NCI-H2107 (cell line): Measurements from ENCODE around the gene POLE3.
A peak's percentile ranks its signal among the peaks of the same experiment; 100 is the strongest.
"Not testable (repeated sequence)": the region's sequence is repeated elsewhere in the genome, so short reads cannot be mapped to it uniquely, and the experiment has no call there.

ENCODE experiments used
- DNase-seq: peaks from one replicate; lab custom pipeline; 2025; lab: John Stamatoyannopoulos, UW

POLE3 gene

DNA sequence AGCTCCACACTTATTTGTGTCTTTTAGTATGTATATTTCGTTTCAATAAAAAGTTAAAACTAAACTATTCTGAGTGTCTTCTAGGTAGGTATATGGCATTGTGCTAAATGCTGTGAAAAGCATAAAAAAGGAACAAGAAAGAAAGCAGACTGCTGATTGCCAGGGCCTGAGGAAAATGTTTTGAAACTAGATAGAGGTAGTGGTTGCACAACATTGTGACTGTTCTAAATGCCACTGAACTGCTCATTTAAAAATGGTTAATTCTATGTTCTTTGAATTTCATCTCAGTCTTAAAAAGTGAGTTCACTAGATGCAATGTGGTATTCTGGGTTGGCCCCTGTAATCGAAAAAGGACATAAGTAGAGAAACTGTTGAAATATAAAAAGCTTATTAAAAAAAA, 6.8 kb downstream of the POLE3 start:
- no peak for DNase-seq

GRCh38 chr9:113401027-113401792, 9.3 kb downstream of the POLE3 start, which contains the start of gene ALAD:
TSS of gene ALAD (minus strand) at chr9:113401284. CDS start at chr9:113393559, 7,725 bp downstream.
- DNase-seq: peak; percentile 95

DNA sequence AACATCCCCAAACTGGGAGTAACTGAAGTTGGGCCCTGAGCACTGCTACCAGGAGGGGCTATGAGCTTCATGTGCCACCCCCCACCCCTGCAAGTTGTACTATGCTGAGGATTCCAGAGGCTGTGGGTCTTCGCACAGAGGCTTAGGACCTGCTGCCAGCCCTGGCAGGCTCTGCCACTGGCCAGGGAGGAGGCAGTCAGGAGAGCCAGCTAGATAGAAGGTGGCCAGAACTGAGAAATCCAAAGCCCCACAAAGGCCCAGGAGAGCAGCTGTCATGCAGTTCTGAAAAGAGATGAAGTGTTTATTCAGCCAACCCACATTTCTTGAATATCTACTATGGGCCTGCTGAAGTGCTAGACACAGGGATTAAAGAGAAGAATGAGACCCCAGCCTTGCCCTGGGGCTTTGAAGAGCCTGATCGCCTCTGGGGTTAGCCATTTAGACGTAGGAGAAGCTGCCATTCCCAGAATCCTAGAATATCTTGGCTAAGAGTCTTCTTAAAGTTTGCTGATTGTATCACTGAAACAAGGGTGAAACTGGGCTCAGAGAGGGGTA, 10.8 kb downstream of the POLE3 start:
- DNase-seq: no peak

DNA sequence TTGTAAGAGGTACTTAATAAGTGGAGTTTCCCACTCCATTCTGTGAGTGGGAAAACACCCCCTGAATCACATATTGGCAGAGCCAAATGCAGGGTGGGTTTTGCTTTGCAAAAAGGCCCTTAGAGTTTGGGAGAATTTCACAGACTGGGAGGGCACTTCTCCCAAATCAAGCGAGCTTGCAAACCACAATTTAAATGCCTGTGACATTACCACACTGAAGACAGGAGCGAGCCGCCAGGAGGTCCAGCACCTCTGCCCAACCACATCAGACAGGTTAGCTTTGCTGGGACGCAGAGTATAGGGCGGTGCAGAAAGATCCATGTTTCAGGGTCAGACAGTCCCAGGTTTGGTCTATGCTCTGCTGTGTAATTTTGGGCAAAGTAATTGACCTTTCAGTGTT, 11.7 kb downstream of the POLE3 start:
- no peak for DNase-seq

- DNase-seq: no peak
These were observed 13.3 kb downstream of the POLE3 start for GRCh38 chr9:113397203-113397631.

GRCh38 chr9:113395000-113395861, 15.2 kb downstream of the POLE3 start:
- no peak for DNase-seq

DNA sequence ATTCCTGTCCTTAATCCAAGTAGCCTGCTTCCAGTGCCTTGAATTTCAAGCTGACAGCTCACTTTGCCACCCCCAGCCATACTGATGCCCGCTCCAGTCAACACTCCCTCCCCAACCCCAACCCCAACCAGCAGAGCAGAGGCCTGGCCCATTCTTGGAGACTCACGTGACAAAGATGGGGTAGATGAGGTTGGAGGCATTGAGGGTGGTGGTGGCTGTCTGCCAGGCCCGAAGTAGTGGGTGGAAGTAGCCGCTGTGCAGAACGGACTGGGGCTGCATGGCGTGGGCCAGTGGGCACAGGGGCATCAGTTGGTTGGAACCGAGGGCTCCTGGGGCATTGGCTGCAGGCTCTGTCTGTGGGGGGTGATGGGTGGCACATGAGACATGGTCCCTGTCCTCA, 17.2 kb downstream of the POLE3 start:
- no peak for DNase-seq

- DNase-seq: no peak
These were observed 18.6 kb downstream of the POLE3 start for GRCh38 chr9:113391917-113392316.

- DNase-seq: no peak
These were observed 20.1 kb downstream of the POLE3 start for GRCh38 chr9:113390192-113390960.

DNA sequence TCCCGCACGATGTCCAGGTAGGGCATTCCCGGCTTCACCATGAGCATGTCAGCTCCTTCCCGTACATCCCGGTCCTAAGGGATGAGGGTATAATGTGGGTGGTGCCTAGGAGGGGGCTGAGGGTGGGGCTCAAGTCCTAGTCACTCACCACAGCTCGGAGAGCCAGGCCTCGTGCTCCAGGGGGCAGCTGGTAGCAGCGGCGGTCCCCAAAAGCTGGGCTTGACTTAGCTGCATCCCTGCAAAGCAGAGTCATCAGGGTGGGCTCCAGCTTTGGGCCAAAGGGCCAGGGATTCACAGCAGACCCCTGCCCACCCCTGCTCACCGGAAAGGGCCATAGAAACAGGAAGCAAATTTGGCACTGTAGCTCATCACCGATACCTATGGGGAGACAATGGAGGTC, 21.0 kb downstream of the POLE3 start:
- DNase-seq: no peak

DNA sequence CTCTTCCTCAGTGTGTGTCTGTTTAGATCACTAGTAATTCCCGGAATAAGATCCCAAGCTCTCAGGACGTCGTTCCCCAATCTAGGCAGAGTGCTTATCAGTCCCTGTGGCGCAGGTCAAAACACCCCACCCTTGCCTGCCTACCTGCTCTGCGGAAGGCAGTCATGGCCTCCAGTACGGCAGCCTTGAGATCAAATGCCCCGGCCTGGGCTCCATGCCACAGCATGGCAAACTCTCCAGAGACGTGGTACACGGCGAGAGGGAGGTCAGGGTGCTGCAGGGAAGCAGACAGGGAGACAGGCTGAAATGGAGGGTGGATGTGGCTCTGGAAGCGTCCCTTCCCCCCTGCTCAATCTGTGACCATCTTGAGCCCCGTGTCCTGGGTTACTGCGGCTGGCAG, 21.6 kb downstream of the POLE3 start:
- no peak for DNase-seq

DNA sequence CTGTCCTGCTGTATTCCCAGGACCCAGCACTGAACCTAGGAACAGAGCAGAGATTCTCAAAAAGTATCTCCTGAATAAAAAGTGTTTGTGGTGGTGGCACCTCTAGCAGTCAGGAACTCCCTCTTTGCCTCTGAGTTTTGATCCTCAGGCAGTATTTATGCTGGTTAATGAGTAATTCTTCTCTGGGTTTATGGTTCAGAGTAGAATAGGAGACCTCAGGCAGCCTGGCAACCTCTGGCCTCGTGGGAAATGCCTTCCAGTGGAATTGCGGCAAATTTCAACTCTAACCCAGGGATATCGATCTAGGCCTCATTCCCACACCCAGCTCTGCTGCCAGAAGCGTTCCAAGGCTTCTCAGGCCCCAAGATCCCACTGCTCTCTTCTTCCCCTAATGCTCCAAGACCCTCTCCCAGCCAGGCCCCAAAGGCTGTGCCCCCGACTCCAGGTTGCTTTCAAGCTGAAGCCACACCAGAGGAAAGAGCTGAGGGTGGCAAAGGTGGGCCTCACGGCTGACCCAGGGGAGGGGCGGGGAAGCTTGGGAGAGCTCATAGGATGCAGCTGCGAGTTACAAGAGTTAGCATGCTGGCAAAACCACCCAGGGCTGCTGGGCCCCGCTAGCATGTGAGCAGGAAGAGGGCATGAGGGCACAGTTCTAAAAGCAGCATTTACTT, 22.8 kb downstream of the POLE3 start:
- no peak for DNase-seq

DNA sequence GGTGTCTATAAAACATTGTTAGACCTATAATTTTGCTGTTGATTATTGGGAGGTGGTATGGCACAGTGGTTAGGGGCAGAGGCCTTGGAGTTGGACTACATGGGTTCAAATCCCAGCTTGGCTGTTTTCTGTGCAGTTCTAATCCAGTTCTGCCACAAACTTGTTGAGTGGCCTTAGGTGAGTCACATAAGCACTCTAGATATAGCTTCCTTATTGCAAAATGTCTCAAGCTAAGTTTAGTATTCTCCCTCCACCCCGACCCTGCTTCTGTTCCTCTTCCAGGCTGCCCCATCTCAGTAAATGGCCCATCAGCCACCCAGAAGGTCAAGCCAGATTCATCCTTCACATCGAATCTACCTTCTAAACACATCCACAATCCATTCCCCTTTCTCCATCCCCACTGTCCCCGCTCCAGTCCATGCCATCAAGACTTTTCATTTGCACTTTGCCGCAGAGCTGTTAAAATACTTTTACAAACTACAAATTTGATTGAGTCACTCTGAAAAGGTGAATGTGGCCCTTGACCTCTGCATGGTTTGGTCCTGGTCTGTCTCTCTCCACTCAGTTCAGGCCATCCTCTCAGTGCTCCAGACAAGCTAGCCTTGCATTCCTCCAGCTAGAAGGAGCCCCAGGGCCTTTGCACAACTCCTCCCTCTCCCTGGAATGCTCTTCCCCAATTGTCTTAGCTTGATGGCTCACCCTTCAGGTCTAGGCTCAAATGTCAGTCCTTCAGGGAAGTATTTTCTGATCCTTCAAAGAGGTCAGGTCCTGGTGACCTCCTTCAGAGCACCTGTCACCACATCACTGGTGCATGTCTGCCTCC, 23.7 kb downstream of the POLE3 start:
- DNase-seq: no peak

DNA sequence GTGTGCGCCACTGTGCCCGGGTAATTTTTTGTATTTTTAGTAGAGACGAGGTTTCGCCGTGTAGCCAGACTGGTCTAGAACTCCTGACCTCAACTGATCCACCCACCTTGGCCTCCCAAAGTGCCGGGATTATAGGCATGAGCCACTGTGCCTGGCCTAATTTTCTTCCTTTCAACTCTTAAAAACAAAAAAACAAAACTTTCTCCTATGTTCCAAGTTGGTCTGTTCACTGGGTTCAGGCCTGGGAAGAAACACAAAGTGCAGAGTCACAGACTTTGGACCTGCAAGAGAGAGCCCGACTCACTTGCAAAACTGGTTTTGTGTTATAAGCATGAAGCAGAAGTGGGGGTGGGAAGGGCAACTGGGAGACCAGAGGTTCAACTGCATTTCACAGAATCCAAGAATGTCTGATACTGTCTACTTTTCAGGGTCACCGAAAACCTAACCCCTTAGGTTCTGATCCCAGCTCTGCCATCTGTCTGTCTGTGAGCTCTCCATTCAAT, 28.5 kb downstream of the POLE3 start:
- DNase-seq: no peak

DNA sequence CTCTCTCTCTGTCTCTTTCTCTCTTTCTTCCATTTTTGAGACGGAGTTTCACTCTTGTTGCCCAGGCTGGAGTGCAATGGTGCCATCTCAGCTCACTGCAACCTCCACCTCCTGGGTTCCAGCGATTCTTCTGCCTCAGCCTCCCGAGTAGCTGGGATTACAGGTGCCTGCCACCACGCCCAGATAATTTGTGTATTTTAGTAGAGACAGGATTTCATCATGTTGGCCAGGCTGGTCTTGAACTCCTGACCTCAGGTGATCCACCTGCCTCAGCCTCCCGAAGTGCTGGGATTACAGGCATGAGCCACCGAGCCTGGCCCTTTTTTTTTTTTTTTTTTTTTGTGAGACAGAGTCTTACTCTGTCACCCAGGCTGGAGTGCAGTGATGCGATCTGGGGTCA, 29.0 kb downstream of the POLE3 start:
- DNase-seq: not testable (repeated sequence)

DNA sequence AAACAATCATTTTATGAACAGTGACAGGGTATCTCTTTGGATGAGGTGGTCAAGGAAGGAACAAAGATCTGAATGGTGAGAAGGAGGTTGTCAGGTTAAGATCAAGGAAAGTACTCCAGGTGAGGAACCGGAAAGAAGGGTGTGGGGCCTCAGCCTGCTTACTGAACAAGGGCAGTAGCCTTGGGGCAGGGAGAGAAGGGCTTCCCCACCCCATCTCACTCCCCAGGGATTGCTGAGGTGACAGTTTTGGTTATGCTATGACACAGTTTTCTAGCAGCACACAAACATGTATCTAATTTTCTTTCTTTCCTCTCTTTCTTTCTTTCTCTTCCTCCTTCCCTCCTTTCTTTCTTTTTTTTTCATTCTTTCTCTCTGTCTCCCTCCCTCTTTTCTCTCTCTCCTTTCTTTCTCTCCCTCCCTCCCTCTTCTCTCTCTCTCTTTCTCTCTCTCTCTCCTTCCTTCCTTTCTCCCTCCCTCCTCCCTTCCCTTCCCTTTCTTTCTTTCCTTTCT, 29.6 kb downstream of the POLE3 start:
- DNase-seq: no peak

GRCh38 chr9:113379829-113380210, 30.7 kb downstream of the POLE3 start:
- DNase-seq: not testable (repeated sequence)

GRCh38 chr9:113379094-113379828, 31.2 kb downstream of the POLE3 start:
- DNase-seq: not testable (repeated sequence)
